ENCODE data around the gene TNS1. TPM values are rescaled to one million over a fixed set of nuclear protein-coding genes. Genes with fewer than 3 reads are reported as not detected.

Gene TNS1
- total RNA-seq, 4 donors from 2014 or later, result 461 to 648 (median 565) TPM

- no peak for TF ChIP-seq POLR2A (IDR thresholded peaks at IDR 0.05)
- no peak for TF ChIP-seq CTCF (IDR thresholded peaks at IDR 0.05)
- no peak for TF ChIP-seq EP300 (IDR thresholded peaks at IDR 0.05)
- DNase-seq (ENCODE audit: low spot score in 2 of 2), result no peak
Observed at GRCh38 chr2:217973008-217973787, 29.6 kb downstream of the TNS1 start.

GRCh38 chr2:217972490-217972889 lies 30.3 kb downstream of the TNS1 start:
- no peaks in the 10 kb centered on the region for H3K9me3 ChIP-seq
- no peak for TF ChIP-seq POLR2A (IDR thresholded peaks at IDR 0.05)
- peak in 1 of 2 donors; percentile 55 for TF ChIP-seq EP300 (IDR thresholded peaks at IDR 0.05)
- no peaks in the 10 kb centered on the region for H3K27me3 ChIP-seq
- peak overlapping the region in 2 of 4 donors; percentile 37 to 60 for H3K27ac ChIP-seq
- peaks cover 0 to 46% (median 8%) of the 10 kb centered on the region in 4 donors for H3K4me1 ChIP-seq
- peaks cover 0 to 6% (median 0%) of the 10 kb centered on the region in 3 donors for H3K36me3 ChIP-seq
- no peak for DNase-seq (ENCODE audit: low spot score in 2 of 2)
- WGBS, 2 donors, result 47 to 63% methylated on average over 1 of the region's 1 CpG
- H3K4me3 ChIP-seq, result no peak overlapping the region

More at GRCh38 chr2:217973008-217973787, 29.6 kb downstream of the TNS1 start:
- H3K9me3 ChIP-seq, result no peaks in the 10 kb centered on the region
- H3K4me3 ChIP-seq, result no peak overlapping the region
- peaks cover 0 to 50% (median 12%) of the 10 kb centered on the region in 4 donors for H3K4me1 ChIP-seq
- peaks cover 0 to under 1% of the 10 kb centered on the region in 2 donors for H3K27me3 ChIP-seq
- 82 to 87% methylated on average over 11 of the region's 11 CpGs for WGBS, 2 donors
- peak overlapping the region in 2 of 4 donors; percentile 37 to 60 for H3K27ac ChIP-seq
- peaks cover 0 to 6% (median 0%) of the 10 kb centered on the region in 3 donors for H3K36me3 ChIP-seq

GRCh38 chr2:217972037-217972436 lies 30.8 kb downstream of the TNS1 start:
- Histone ChIP-seq H3K9me3 (no peaks in the 10 kb centered on the region), H3K36me3 (peaks cover 0 to 6% (median 0%) of the 10 kb centered on the region in 3 donors), H3K4me1 (peaks cover 0 to 46% (median 6%) of the 10 kb centered on the region in 4 donors), H3K4me3 (no peak overlapping the region), H3K27me3 (no peaks in the 10 kb centered on the region), H3K27ac (peak overlapping the region in 2 of 4 donors; percentile 37 to 60)
- no peak for DNase-seq (ENCODE audit: low spot score in 2 of 2)
- WGBS, 2 donors, result 58 to 69% methylated on average over 1 of the region's 1 CpG
- TF ChIP-seq POLR2A (IDR thresholded peaks at IDR 0.05) (no peak), CTCF (IDR thresholded peaks at IDR 0.05) (no peak)

- WGBS, 2 donors, result 79 to 85% methylated on average over 5 of the region's 5 CpGs
- H3K36me3 ChIP-seq, result peaks cover 0 to under 1% (median 0%) of the 10 kb centered on the region in 3 donors
- H3K27me3 ChIP-seq, result no peaks in the 10 kb centered on the region
- DNase-seq (ENCODE audit: low spot score in 2 of 2), result no peak
- H3K27ac ChIP-seq, result no peak overlapping the region
- no peaks in the 10 kb centered on the region for H3K9me3 ChIP-seq
- H3K4me1 ChIP-seq, result peaks cover 0 to 45% (median 9%) of the 10 kb centered on the region in 4 donors
- H3K4me3 ChIP-seq, result no peak overlapping the region
- TF ChIP-seq POLR2A (IDR thresholded peaks at IDR 0.05) (no peak), CTCF (IDR thresholded peaks at IDR 0.05) (no peak), EP300 (IDR thresholded peaks at IDR 0.05) (no peak)
Observed at GRCh38 chr2:217971166-217971565, 31.6 kb downstream of the TNS1 start.

GRCh38 chr2:217970206-217970605 lies 32.6 kb downstream of the TNS1 start:
- H3K4me1 ChIP-seq, result peaks cover 0 to 49% (median 17%) of the 10 kb centered on the region in 4 donors

More at GRCh38 chr2:217970206-217970605, 32.6 kb downstream of the TNS1 start:
- H3K36me3 ChIP-seq, result no peaks in the 10 kb centered on the region
- no peak for DNase-seq (ENCODE audit: low spot score in 2 of 2)
- no peaks in the 10 kb centered on the region for H3K27me3 ChIP-seq
- H3K9me3 ChIP-seq, result no peaks in the 10 kb centered on the region
- TF ChIP-seq EP300 (IDR thresholded peaks at IDR 0.05), result no peak
- TF ChIP-seq POLR2A (IDR thresholded peaks at IDR 0.05), result no peak
- no peak for TF ChIP-seq CTCF (IDR thresholded peaks at IDR 0.05)
- H3K27ac ChIP-seq, result peak overlapping the region in 1 of 4 donors; percentile 0
- H3K4me3 ChIP-seq, result no peak overlapping the region

All from tibial nerve (tissue), 4 donors.